GM18951 (cell line): ENCODE measurements around the gene RHOV.

Experiments
- POLR2A ChIP-seq: IDR thresholded peaks from 4 replicates; pipeline ENCODE4 v1.6.1; 2011; ENCODE audit warnings: mild to moderate bottlenecking; ENCODE audit not compliant: insufficient read length, insufficient read depth; ENCODE audit errors: extremely low read depth
- in situ Hi-C: fragments of 300-500 bp; cut with MboI; formaldehyde crosslinking; loops from one replicate; pipeline ENCODE4 v1.12.0; 2022; ENCODE audit warnings: low sequenced_read_pairs, mixed read lengths, inconsistent platforms; ENCODE audit not compliant: unreplicated experiment

Gene RHOV

GRCh38 chr15:40894681-40895448 is 20.8 kb upstream of the RHOV start:
- in situ Hi-C loops = loop anchor here (5.0 kb wide), 1 partner anchor 43 kb away; no protein-coding TSS in a partner anchor
- no peak for TF ChIP-seq POLR2A

- peak; percentile 73 for TF ChIP-seq POLR2A
- in situ Hi-C loops = loop anchor here (5.0 kb wide), 1 partner anchor 42 kb away; no protein-coding TSS in a partner anchor
Observed at GRCh38 chr15:40893733-40894680, 20.0 kb upstream of the RHOV start, which contains the start of gene VPS18. TSS of gene VPS18 (plus strand) at chr15:40894450. CDS start at chr15:40894769, 319 bp downstream.

GRCh38 chr15:40893019-40893670 is 19.1 kb upstream of the RHOV start:
- in situ Hi-C loops = loop anchor here (5.0 kb wide), 1 partner anchor 41 kb away; no protein-coding TSS in a partner anchor
- TF ChIP-seq POLR2A = no peak

- in situ Hi-C loops = loop anchor here (5.0 kb wide), 1 partner anchor 40 kb away; no protein-coding TSS in a partner anchor
- TF ChIP-seq POLR2A = no peak
Observed at GRCh38 chr15:40892447-40893012, 18.5 kb upstream of the RHOV start.

- in situ Hi-C loops = loop anchor here (5.0 kb wide), 1 partner anchor 40 kb away; no protein-coding TSS in a partner anchor
- TF ChIP-seq POLR2A = no peak
Observed at GRCh38 chr15:40891810-40892446, 17.9 kb upstream of the RHOV start.

GRCh38 chr15:40891138-40891537 is 17.1 kb upstream of the RHOV start:
- in situ Hi-C loops = loop anchor here (5.0 kb wide), 1 partner anchor 39 kb away; no protein-coding TSS in a partner anchor
- TF ChIP-seq POLR2A = no peak

GRCh38 chr15:40889112-40889511 is 15.1 kb upstream of the RHOV start:
- in situ Hi-C loops = no loop called here
- no peak for TF ChIP-seq POLR2A

GRCh38 chr15:40886586-40886985 is 12.6 kb upstream of the RHOV start:
- in situ Hi-C loops = no loop called here
- no peak for TF ChIP-seq POLR2A

- no peak for TF ChIP-seq POLR2A
- in situ Hi-C loops = no loop called here
Observed at GRCh38 chr15:40881351-40881750, 7.3 kb upstream of the RHOV start.

GRCh38 chr15:40879609-40880008 is 5.6 kb upstream of the RHOV start:
- in situ Hi-C loops = no loop called here
- TF ChIP-seq POLR2A = no peak

GRCh38 chr15:40878785-40879184 is 4.8 kb upstream of the RHOV start:
- no peak for TF ChIP-seq POLR2A
- in situ Hi-C loops = no loop called here

GRCh38 chr15:40877694-40878093 is 3.7 kb upstream of the RHOV start:
- in situ Hi-C loops = no loop called here
- no peak for TF ChIP-seq POLR2A

- in situ Hi-C loops = no loop called here
- TF ChIP-seq POLR2A = no peak
Observed at GRCh38 chr15:40875991-40876730, 2.1 kb upstream of the RHOV start.
